ENCODE results near the gene SAP30L.

The SAP30L gene

DNA sequence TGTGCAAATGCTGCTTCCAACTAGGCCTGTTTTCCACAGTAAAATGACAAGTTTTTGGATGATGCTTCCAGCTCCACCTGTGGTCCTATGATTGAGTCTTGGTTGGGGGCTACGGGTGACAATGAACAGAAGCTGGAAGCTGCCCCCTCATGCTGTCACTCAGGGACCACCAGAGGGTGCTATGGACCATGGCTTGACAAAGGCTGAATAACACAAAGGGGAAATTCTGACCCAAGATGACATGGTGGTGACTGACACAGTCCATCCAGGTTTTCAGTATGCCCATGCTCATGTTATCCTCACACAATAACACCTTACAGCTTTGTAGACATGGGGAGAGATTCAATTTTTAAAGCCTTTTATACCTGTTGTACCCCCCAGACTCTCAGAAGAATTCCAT, 23.9 kb upstream of the SAP30L start:
- peak in 1 of 2 experiments; percentile 21 for DNase-seq

GRCh38 chr5:154422298-154422697, 23.5 kb upstream of the SAP30L start:
- DNase-seq = peak in 1 of 2 experiments; percentile 7

DNA sequence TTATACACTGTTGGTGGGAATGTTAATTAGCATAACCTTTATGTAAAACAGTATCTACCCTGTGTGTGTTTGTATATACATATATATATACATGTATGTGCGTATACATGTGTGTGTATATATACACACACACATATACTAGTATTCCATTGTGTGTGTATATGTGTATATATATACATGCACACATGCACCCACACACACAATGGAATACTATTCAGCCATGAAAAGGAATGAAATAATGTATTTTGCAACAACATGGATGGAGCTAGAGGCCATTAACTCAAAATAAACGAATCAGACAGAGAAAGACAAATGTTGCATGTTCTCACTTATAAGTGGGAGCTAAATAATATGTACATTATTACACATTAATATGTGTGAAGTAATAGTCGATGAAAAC, 17.6 kb upstream of the SAP30L start:
- no peak for DNase-seq

GRCh38 chr5:154429341-154429740, 16.5 kb upstream of the SAP30L start:
- no peak for DNase-seq

GRCh38 chr5:154430466-154430865, 15.3 kb upstream of the SAP30L start:
- no peak for DNase-seq

GRCh38 chr5:154430961-154431630, 14.7 kb upstream of the SAP30L start:
- DNase-seq = no peak

DNA sequence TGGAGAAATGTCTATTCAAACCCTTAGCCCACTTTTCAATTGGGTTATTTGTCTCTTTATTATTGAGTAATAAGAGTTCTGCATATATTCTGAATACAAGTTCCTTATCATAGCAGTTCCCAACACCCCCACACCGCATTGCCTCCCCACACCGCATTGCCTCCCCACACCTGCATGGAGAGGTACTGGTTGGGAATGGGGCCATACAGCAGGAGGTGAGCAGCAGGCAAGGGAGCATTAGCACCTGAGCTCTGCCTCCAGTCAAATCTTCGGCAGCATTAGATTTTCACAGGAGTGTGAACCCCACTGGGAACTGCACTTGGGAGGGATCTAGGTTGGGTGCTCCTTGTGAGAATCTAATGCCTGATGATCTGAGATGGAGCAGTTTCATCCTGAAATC, 10.6 kb upstream of the SAP30L start:
- DNase-seq = no peak

GRCh38 chr5:154437281-154437965, 8.4 kb upstream of the SAP30L start:
- DNase-seq = no peak

GRCh38 chr5:154440540-154440939, 5.3 kb upstream of the SAP30L start:
- no peak for DNase-seq

- DNase-seq = no peak
These were observed 3.0 kb upstream of the SAP30L start for GRCh38 chr5:154442801-154443200.

- DNase-seq = peak; percentile 21 to 25
These were observed 1.0 kb upstream of the SAP30L start for GRCh38 chr5:154444556-154445421.

- peak; percentile 5 to 37 for DNase-seq
These were observed 645 bp downstream of the SAP30L start for GRCh38 chr5:154446195-154447088.

GRCh38 chr5:154447089-154447725, 1.4 kb downstream of the SAP30L start:
- DNase-seq = no peak

GRCh38 chr5:154449786-154450185, 4.0 kb downstream of the SAP30L start:
- no peak for DNase-seq

DNA sequence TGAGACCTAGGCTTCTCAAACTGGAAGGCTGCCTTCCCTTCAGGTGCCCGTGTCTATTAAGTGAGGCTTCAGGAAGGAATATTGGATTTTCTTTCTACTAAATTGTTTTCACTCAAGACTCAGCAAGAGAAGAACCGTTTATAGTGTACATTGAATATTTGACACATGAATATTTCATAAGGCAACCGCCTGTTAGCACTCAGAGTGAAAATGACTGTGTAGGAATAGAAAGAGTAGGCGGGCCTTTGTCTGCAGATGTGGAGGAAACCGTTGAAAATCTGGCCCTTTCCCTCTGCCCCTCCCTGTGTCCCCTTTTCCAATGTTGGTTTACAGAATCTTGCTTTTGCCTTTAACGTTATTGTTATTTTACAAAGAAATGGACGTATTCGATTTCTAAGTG, 6.2 kb downstream of the SAP30L start:
- no peak for DNase-seq

- DNase-seq = no peak
These were observed 9.8 kb downstream of the SAP30L start for GRCh38 chr5:154455585-154455984.

DNA sequence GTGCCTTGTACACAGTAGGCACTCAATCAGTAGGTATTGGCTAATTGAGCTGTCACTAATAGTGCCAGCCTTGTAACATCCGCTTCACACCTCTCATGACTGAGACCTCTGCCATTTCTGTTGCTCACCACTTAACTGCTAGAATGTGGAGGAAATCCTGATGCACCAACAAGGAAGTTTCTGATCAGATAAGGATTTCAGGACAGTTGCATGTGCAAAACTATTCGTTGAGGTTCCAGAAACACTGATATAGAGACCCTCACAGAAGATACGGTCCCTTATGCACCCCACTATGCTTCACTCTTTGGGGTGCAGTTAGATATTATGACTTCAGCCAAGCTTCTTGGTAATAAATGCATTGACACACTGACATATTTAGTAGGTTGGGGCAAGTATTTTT, 10.7 kb downstream of the SAP30L start:
- DNase-seq = no peak

- no peak for DNase-seq
These were observed 13.2 kb downstream of the SAP30L start for GRCh38 chr5:154459015-154459414.

DNA sequence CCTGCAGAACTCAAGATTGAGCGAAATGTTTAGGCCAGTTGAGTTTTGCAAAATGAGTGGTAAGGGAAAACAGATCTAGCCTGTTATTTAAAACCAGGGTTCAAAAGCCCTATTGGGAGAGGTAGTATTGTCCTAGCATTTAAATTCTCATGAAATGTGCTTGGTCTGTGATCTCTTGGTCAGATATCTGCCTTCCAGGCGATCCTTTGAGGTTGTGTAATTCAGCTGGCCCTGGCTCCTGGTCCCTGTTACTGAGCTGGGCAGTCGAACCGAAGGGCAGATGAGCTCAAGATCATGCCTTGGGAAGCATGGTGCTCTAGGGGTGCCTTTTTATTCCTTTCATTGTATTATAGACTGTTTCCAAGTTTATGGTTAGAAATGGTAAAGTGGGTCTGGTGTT, 14.4 kb downstream of the SAP30L start:
- no peak for DNase-seq

DNA sequence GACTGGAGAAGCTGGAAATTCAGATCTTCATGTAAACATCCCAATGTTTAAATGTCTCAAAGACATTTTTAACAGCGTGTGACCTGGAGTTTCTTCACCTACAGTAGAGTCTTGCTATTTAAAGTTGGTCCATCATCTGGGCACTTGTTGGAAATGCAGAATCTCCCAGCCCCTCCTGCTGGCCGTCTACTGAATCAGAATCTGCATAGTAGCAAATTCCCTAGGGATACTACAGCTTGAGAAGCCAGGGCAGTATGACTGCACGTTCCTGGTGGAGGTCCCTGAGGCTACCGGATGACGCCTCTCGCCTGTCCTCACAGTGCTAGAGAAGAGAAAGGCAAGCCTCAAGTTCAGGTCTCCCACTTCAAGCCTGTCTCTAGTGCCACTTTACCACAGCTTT, 15.7 kb downstream of the SAP30L start:
- DNase-seq = no peak

DNA sequence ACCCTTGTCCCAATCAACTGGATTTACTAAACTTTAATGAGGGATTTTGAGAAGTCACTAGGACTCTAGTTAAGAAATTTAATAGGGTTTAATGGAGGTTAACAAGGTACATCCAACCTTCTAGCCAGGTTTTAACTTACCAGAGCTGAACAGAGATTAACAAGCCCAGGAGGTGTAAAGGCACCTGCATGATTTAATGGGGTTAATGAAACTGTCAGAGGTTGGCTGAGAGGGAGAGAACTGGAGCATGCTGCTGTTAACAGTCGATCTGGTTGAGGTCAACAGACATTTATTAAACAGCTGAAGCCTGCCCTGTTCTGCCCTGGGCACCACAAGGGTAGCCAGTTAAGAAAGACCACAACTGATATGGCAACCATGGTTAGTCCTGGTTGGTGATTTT, 18.6 kb downstream of the SAP30L start:
- DNase-seq = no peak

GRCh38 chr5:154465169-154465568, 19.4 kb downstream of the SAP30L start:
- no peak for DNase-seq
